Kidney (tissue), 14 donors: Measurements from ENCODE around the gene OSER1. TPM values are rescaled to one million over a fixed set of nuclear protein-coding genes. Genes with fewer than 3 reads are reported as not detected.

Experiments
- DNase-seq, 5 donors: peaks; one replicate each; pipeline ENCODE4 v3.0.0-alpha.2; 2013 to 2020
- FAIRE-seq: peaks from 2 replicates; lab custom pipeline; 2012; peaks lifted over from hg19 to GRCh38; lab: Jason Lieb, UNC
- H3K27ac ChIP-seq, 2 donors: one replicate each; pipeline ENCODE4 v1.7.0; 2013; ENCODE audit warnings: low read depth in 2 of 2, low read length in 2 of 2, inconsistent platforms in 1 of 2
- H3K27me3 ChIP-seq: one replicate; pipeline ENCODE4 v1.7.1; 2013; ENCODE audit warnings: low read length, inconsistent platforms; ENCODE audit not compliant: control insufficient read depth, insufficient read depth
- H3K36me3 ChIP-seq, 3 donors: one replicate each; pipeline versions ENCODE4 v1.7.0 to v1.7.1; 2013; ENCODE audit warnings: low read length in 3 of 3, control low read depth in 1 of 3, inconsistent platforms in 1 of 3; ENCODE audit not compliant: insufficient read depth in 3 of 3, control insufficient read depth in 2 of 3
- H3K4me1 ChIP-seq, 3 donors: one replicate each; pipeline versions ENCODE4 v1.7.0 to v1.7.1; 2013; ENCODE audit warnings: low read length in 3 of 3, inconsistent platforms in 1 of 3, low read depth in 1 of 3; ENCODE audit not compliant: control insufficient read depth in 2 of 3, insufficient read depth in 2 of 3
- H3K4me3 ChIP-seq, 3 donors: one replicate each; pipeline versions ENCODE4 v1.7.0 to v1.8.1; 2013; ENCODE audit warnings: low read length in 3 of 3, control low read depth in 1 of 3, inconsistent platforms in 1 of 3
- H3K9ac ChIP-seq, 3 donors: one replicate each; pipeline versions ENCODE4 v1.7.0 to v1.7.1; 2013; ENCODE audit warnings: low read length in 3 of 3, control low read depth in 1 of 3, inconsistent platforms in 1 of 3
- H3K9me3 ChIP-seq, 3 donors: one replicate each; pipeline versions ENCODE4 v1.7.0 to v1.7.1; 2013; ENCODE audit warnings: low read length in 3 of 3, control low read depth in 1 of 3, inconsistent platforms in 1 of 3; ENCODE audit not compliant: control insufficient read depth in 2 of 3, insufficient read depth in 1 of 3
- CTCF ChIP-seq: IDR thresholded peaks from 3 replicates; pipeline ENCODE4 v1.5.1; 2012; ENCODE audit warnings: mild to moderate bottlenecking, moderate library complexity, borderline replicate concordance; ENCODE audit not compliant: insufficient read depth; ENCODE audit errors: extremely low read depth
- intact Hi-C: fragments of 100-400 bp; cut with DNase I; formaldehyde crosslinking; loops from one replicate; pipeline ENCODE4 v1.11.1; 2022
- polyA plus RNA-seq: library from polyadenylated mRNA; stranded (reverse); fragments of 350-450 nt; fragmentation: Illumina TruSeq; extraction: RNeasy Lipid Tissue Mini Kit (QIAGEN cat#74804); gene quantifications from one replicate; pipeline ENCODE4 v1.2.3, GENCODE V29; 2014; ENCODE audit warnings: low read depth, low replicate concordance; ENCODE audit not compliant: insufficient read depth
- total RNA-seq: library from RNA; stranded (reverse); fragmentation: NEBNext Ultra II Directional; extraction: Animal tissue kit (Norgen Biotek cat#: 25700); gene quantifications from one replicate; pipeline ENCODE4 v1.2.1, GENCODE V29; 2021
- donor health status: control.
- donor health status: control.
- donor health status: control.
- donor health status: control.
- donor health status: control.
- donor health status: DM: yes; HTN: yes; CAD: no.
- donor health status: Normal renal cell carcinoma (clear cell type).

The OSER1 gene
- total and polyA plus RNA-seq, 2 donors from 2014 or later = 29.3 to 33.5 TPM

DNA sequence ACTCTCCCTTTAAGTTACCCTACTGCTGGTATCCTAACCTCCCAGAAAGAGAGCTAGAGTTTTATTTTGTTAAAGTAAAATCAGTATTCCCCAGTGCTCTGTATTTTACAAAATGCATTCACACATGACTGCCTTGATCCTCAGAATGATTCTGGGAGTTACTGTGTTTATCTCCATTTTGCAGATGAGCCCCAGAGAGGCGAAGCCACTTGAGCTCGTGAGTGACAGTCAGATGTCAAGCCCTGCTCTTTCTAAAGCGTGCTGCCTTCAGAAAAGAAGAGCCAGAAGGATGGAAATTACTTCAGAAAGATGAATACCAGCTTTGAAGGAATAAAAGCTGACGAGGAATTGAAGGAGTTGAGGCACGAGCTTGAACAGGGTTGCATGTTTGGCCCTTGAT, 14.1 kb upstream of the OSER1 start:
- intact Hi-C loops = no loop called here
- H3K4me3 ChIP-seq = no peak overlapping the region
- no peaks in the 10 kb centered on the region for H3K9me3 ChIP-seq
- no peak overlapping the region for H3K9ac ChIP-seq
- H3K27me3 ChIP-seq = no peaks in the 10 kb centered on the region
- no peak overlapping the region for H3K27ac ChIP-seq
- FAIRE-seq (no peak), DNase-seq (no peak)
- no peaks in the 10 kb centered on the region for H3K4me1 ChIP-seq
- TF ChIP-seq CTCF = no peak
- no peaks in the 10 kb centered on the region for H3K36me3 ChIP-seq

- no peak for TF ChIP-seq CTCF
- DNase-seq (no peak), FAIRE-seq (no peak)
- no peaks in the 10 kb centered on the region for H3K4me1 ChIP-seq
- H3K9ac ChIP-seq = no peak overlapping the region
- intact Hi-C loops = no loop called here
- H3K27ac ChIP-seq = no peak overlapping the region
- H3K9me3 ChIP-seq = no peaks in the 10 kb centered on the region
- H3K27me3 ChIP-seq = no peaks in the 10 kb centered on the region
- H3K36me3 ChIP-seq = no peaks in the 10 kb centered on the region
- no peak overlapping the region for H3K4me3 ChIP-seq
These were observed 13.2 kb upstream of the OSER1 start for GRCh38 chr20:44223721-44224120.

DNA sequence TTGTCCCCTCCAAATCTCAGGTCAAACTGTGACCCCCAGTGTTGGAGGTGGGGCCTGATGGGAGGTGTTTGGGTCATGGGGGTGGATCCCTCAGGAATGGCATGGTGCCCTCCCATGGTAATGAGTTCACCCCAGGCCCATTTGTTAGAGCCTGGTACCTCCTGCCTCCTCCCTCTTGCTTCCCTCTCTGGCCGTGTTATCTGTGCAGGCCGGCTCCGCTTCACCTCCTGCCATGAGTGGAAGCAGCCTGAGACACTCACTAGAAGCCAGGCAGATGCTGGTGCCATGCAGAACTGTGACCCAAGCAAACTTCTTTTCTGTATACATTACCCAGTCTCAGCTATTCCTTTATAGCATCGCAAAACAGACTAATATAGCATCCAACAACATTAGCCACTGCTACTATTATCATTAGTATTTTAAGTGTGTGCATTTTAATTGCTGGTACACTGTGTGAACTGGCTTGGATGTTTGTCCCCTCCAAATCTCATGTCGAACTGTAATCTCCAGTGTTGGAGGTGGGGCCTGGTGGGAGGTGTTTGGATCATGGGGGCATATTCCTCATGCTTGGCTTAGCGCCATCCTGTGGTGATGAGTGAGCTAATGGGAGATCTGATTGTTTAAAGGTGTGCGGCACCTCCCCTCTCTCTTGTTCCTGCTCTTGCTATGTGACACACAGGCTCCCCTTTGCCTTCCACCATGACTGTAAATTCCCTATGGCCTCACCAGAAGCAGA, 12.2 kb upstream of the OSER1 start:
- no peak for DNase-seq
- TF ChIP-seq CTCF = no peak
- H3K4me3 ChIP-seq = no peak overlapping the region
- H3K27me3 ChIP-seq = no peaks in the 10 kb centered on the region
- no peaks in the 10 kb centered on the region for H3K9me3 ChIP-seq
- FAIRE-seq = no peak
- H3K36me3 ChIP-seq = no peaks in the 10 kb centered on the region
- H3K4me1 ChIP-seq = no peaks in the 10 kb centered on the region
- H3K9ac ChIP-seq = no peak overlapping the region
- H3K27ac ChIP-seq = no peak overlapping the region
- intact Hi-C loops = no loop called here
